ENCODE data around the gene EXOC4.

DNA sequence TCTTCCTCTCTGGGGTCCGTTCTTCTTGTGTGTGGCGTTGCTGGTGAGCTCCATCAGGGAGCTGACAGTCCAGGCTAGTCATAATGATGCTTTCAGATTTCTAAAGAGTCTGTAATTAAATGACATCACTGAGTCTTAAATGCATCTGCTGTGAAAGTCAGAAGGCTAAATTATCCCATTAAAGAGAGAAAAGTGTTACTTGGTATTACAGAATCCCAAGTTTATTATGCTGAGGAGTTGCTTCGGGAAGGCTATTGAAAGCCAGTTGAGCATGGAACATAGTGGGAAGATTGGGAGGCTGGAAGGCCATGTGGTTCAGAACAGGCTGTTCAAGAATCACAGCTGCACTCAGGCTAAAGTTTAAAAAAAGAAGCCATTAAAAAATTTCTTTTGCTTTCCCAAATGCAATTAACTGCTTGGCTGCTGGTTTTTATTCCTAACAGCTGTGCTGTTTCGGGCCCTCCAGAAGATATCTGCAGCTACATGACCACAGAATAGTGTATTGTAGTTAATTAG lies 531.7 kb downstream of the EXOC4 start:
- TF ChIP-seq, protein P1, sequence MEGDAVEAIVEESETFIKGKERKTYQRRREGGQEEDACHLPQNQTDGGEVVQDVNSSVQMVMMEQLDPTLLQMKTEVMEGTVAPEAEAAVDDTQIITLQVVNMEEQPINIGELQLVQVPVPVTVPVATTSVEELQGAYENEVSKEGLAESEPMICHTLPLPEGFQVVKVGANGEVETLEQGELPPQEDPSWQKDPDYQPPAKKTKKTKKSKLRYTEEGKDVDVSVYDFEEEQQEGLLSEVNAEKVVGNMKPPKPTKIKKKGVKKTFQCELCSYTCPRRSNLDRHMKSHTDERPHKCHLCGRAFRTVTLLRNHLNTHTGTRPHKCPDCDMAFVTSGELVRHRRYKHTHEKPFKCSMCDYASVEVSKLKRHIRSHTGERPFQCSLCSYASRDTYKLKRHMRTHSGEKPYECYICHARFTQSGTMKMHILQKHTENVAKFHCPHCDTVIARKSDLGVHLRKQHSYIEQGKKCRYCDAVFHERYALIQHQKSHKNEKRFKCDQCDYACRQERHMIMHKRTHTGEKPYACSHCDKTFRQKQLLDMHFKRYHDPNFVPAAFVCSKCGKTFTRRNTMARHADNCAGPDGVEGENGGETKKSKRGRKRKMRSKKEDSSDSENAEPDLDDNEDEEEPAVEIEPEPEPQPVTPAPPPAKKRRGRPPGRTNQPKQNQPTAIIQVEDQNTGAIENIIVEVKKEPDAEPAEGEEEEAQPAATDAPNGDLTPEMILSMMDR (IDR thresholded peaks at IDR 0.05) = no peak
- no peak for TF ChIP-seq POLR2A (IDR thresholded peaks at IDR 0.05)

Data from lower leg skin (tissue), 3 donors.